Left forelimb (tissue), 1 donor: Measurements from ENCODE around the gene MMP27.
A peak's percentile ranks its signal among the peaks of the same experiment; 100 is the strongest.
"Not testable (repeated sequence)": the region's sequence is repeated elsewhere in the genome, so short reads cannot be mapped to it uniquely, and the experiment has no call there.

Experiments used
- DNase-seq: peaks from one replicate; pipeline ENCODE4 v3.0.0-alpha.2; 2018; ENCODE audit warnings: low spot score

MMP27 gene

GRCh38 chr11:102705626-102706025 lies at the start of gene MMP27:
TSS of gene MMP27 (minus strand) at chr11:102705769. CDS start at chr11:102705714, 55 bp downstream.
- DNase-seq, result no peak

GRCh38 chr11:102753267-102753666 lies 47.7 kb upstream of the MMP27 start:
- DNase-seq, result no peak

GRCh38 chr11:102751673-102752072 lies 46.1 kb upstream of the MMP27 start:
- DNase-seq, result no peak

GRCh38 chr11:102749101-102749722 lies 43.6 kb upstream of the MMP27 start:
- no peak for DNase-seq

GRCh38 chr11:102746746-102747578 lies 41.4 kb upstream of the MMP27 start:
- not testable (repeated sequence) for DNase-seq

- no peak for DNase-seq
Observed at GRCh38 chr11:102734650-102735049, 29.1 kb upstream of the MMP27 start.

- no peak for DNase-seq
Observed at GRCh38 chr11:102733232-102733875, 27.8 kb upstream of the MMP27 start.

- DNase-seq, result peak; percentile 72
Observed at GRCh38 chr11:102730944-102731343, 25.4 kb upstream of the MMP27 start.

GRCh38 chr11:102729849-102730815 lies 24.6 kb upstream of the MMP27 start:
- DNase-seq, result no peak

GRCh38 chr11:102727890-102728289 lies 22.3 kb upstream of the MMP27 start:
- no peak for DNase-seq

GRCh38 chr11:102724904-102725500 lies 19.4 kb upstream of the MMP27 start, which contains the start of gene MMP8:
TSS of gene MMP8 (minus strand) at chr11:102724954. CDS start at chr11:102724855, 99 bp downstream.
- DNase-seq, result no peak

- no peak for DNase-seq
Observed at GRCh38 chr11:102722821-102723220, 17.3 kb upstream of the MMP27 start.

GRCh38 chr11:102719620-102720277 lies 14.2 kb upstream of the MMP27 start:
- DNase-seq, result no peak

GRCh38 chr11:102717280-102717679 lies 11.7 kb upstream of the MMP27 start:
- DNase-seq, result no peak

- no peak for DNase-seq
Observed at GRCh38 chr11:102716527-102716926, 11.0 kb upstream of the MMP27 start.

GRCh38 chr11:102712137-102712536 lies 6.6 kb upstream of the MMP27 start:
- DNase-seq, result no peak

- no peak for DNase-seq
Observed at GRCh38 chr11:102709201-102709945, 3.8 kb upstream of the MMP27 start.

GRCh38 chr11:102708654-102709053 lies 3.1 kb upstream of the MMP27 start:
- no peak for DNase-seq

- no peak for DNase-seq
Observed at GRCh38 chr11:102704841-102705240, 728 bp downstream of the MMP27 start.
